NCI-H774 (cell line): ENCODE data around the gene DDRGK1.
"Not testable (repeated sequence)": the region's sequence is repeated elsewhere in the genome, so short reads cannot be mapped to it uniquely, and the experiment has no call there.

Experiments used
- DNase-seq: peaks from one replicate; lab custom pipeline; 2025; lab: John Stamatoyannopoulos, UW

Gene DDRGK1

GRCh38 chr20:3183896-3184612 lies 20.4 kb downstream of the DDRGK1 start:
- DNase-seq: no peak

GRCh38 chr20:3182429-3182828 lies 22.1 kb downstream of the DDRGK1 start:
- DNase-seq: not testable (repeated sequence)

- no peak for DNase-seq
Observed at GRCh38 chr20:3181270-3181669, 23.2 kb downstream of the DDRGK1 start.

GRCh38 chr20:3180319-3180718 lies 24.2 kb downstream of the DDRGK1 start:
- DNase-seq: no peak

GRCh38 chr20:3177746-3178485 lies 26.6 kb downstream of the DDRGK1 start:
- DNase-seq: no peak

- no peak for DNase-seq
Observed at GRCh38 chr20:3175270-3175669, 29.2 kb downstream of the DDRGK1 start.

- no peak for DNase-seq
Observed at GRCh38 chr20:3174442-3175261, 29.8 kb downstream of the DDRGK1 start.

GRCh38 chr20:3173610-3174441 lies 30.7 kb downstream of the DDRGK1 start:
- peak; percentile 82 for DNase-seq

GRCh38 chr20:3172933-3173609 lies 31.4 kb downstream of the DDRGK1 start, which contains the start of gene LZTS3:
LZTS3 (minus strand) TSS chr20:3173549; CDS start chr20:3167163, 6,386 bp downstream.
- peak; percentile 30 for DNase-seq

GRCh38 chr20:3172126-3172932 lies 32.2 kb downstream of the DDRGK1 start:
- DNase-seq: no peak

- DNase-seq: no peak
Observed at GRCh38 chr20:3171391-3172125, 32.9 kb downstream of the DDRGK1 start.

- no peak for DNase-seq
Observed at GRCh38 chr20:3168829-3169590, 35.5 kb downstream of the DDRGK1 start.

GRCh38 chr20:3168079-3168828 lies 36.2 kb downstream of the DDRGK1 start:
- peak; percentile 48 for DNase-seq

GRCh38 chr20:3167738-3168078 lies 36.8 kb downstream of the DDRGK1 start:
- no peak for DNase-seq

- no peak for DNase-seq
Observed at GRCh38 chr20:3166913-3167342, 37.6 kb downstream of the DDRGK1 start.

GRCh38 chr20:3166338-3166912 lies 38.1 kb downstream of the DDRGK1 start:
- no peak for DNase-seq

- no peak for DNase-seq
Observed at GRCh38 chr20:3165473-3166337, 38.8 kb downstream of the DDRGK1 start.
